H9 (cell line): ENCODE results near the gene EDNRA. TPM values are rescaled to one million over a fixed set of nuclear protein-coding genes. Genes with fewer than 3 reads are reported as not detected.

Experiments used
- DNase-seq: peaks from one replicate; pipeline ENCODE4 v3.0.0-alpha.2; 2017
- H2AFZ ChIP-seq: one replicate; pipeline ENCODE4 v1.6.1; 2013; ENCODE audit warnings: mild to moderate bottlenecking, low read length, control low read depth, moderate library complexity
- H2AK5ac ChIP-seq: 2 replicates; pipeline ENCODE4 v1.6.1; 2013; ENCODE audit warnings: low read length, control low read depth, mixed read lengths; ENCODE audit not compliant: insufficient read length
- H2BK120ac ChIP-seq: one replicate; pipeline ENCODE4 v1.6.1; 2013; ENCODE audit warnings: low read depth, mild to moderate bottlenecking, low read length, control low read depth, inconsistent platforms; ENCODE audit not compliant: poor library complexity, severe bottlenecking
- H2BK12ac ChIP-seq: 2 replicates; pipeline ENCODE4 v1.6.1; 2013; ENCODE audit warnings: low read length, control low read depth, mixed read lengths, low read depth; ENCODE audit not compliant: insufficient read length
- H2BK15ac ChIP-seq: 2 replicates; pipeline ENCODE4 v1.6.1; 2013; ENCODE audit warnings: low read depth, low read length, control low read depth
- H2BK20ac ChIP-seq: one replicate; pipeline ENCODE4 v1.6.1; 2013; ENCODE audit warnings: low read depth, mild to moderate bottlenecking, low read length, control low read depth, inconsistent platforms; ENCODE audit not compliant: poor library complexity, severe bottlenecking
- H2BK5ac ChIP-seq: 2 replicates; pipeline ENCODE4 v1.6.1; 2013; ENCODE audit warnings: low read length, control low read depth, mixed read lengths; ENCODE audit not compliant: insufficient read length
- H3K14ac ChIP-seq: 2 replicates; pipeline ENCODE4 v1.6.1; 2013; ENCODE audit warnings: low read length, control low read depth; ENCODE audit not compliant: insufficient read depth
- H3K18ac ChIP-seq: 2 replicates; pipeline ENCODE4 v1.6.1; 2013; ENCODE audit warnings: low read depth, mild to moderate bottlenecking, mixed read lengths, low read length, control low read depth; ENCODE audit not compliant: insufficient read length
- H3K23ac ChIP-seq: 2 replicates; pipeline ENCODE4 v1.6.1; 2013; ENCODE audit warnings: low read length, control low read depth, mixed read lengths, low read depth; ENCODE audit not compliant: insufficient read length
- H3K23me2 ChIP-seq: 2 replicates; pipeline ENCODE4 v1.6.1; 2013; ENCODE audit warnings: low read depth, mild to moderate bottlenecking, mixed read lengths, low read length, control low read depth; ENCODE audit not compliant: insufficient read length, poor library complexity, severe bottlenecking
- H3K27ac ChIP-seq: 2 replicates; pipeline ENCODE4 v1.5.1; 2013; ENCODE audit warnings: low read length, control low read depth, mixed read lengths, low read depth; ENCODE audit not compliant: insufficient read length
- H3K27me3 ChIP-seq: 2 replicates; pipeline ENCODE4 v1.6.1; 2013; ENCODE audit warnings: low read length, control low read depth, inconsistent platforms; ENCODE audit not compliant: insufficient read depth
- H3K4ac ChIP-seq: 2 replicates; pipeline ENCODE4 v1.6.1; 2013; ENCODE audit warnings: low read depth, mild to moderate bottlenecking, control low read depth, inconsistent platforms, low read length, moderate library complexity
- H3K4me1 ChIP-seq: 2 replicates; pipeline ENCODE4 v1.6.1; 2013; ENCODE audit warnings: low read length, control low read depth, inconsistent platforms; ENCODE audit not compliant: insufficient read depth
- H3K4me2 ChIP-seq: 2 replicates; pipeline ENCODE4 v1.6.1; 2013; ENCODE audit warnings: low read length, control low read depth, mixed read lengths; ENCODE audit not compliant: insufficient read length, insufficient read depth
- H3K56ac ChIP-seq: 2 replicates; pipeline ENCODE4 v1.6.1; 2013; ENCODE audit warnings: low read depth, mild to moderate bottlenecking, mixed read lengths, low read length, control low read depth; ENCODE audit not compliant: insufficient read length
- H3K79me1 ChIP-seq: 2 replicates; pipeline ENCODE4 v1.6.1; 2013; ENCODE audit warnings: low read depth, mild to moderate bottlenecking, moderate library complexity, low read length, control low read depth, inconsistent platforms; ENCODE audit not compliant: insufficient read depth, poor library complexity, severe bottlenecking
- H3K79me2 ChIP-seq: 2 replicates; pipeline ENCODE4 v1.6.1; 2013; ENCODE audit warnings: low read length, control low read depth, inconsistent platforms; ENCODE audit not compliant: insufficient read depth
- H3K9ac ChIP-seq: 2 replicates; pipeline ENCODE4 v1.6.1; 2013; ENCODE audit warnings: low read length, control low read depth, mixed read lengths; ENCODE audit not compliant: insufficient read length; ENCODE audit errors: extremely low read depth
- H3K9me3 ChIP-seq: one replicate; pipeline ENCODE4 v1.6.1; 2013; ENCODE audit warnings: low read depth, low read length, inconsistent platforms; ENCODE audit not compliant: control insufficient read depth
- H3T11ph ChIP-seq: one replicate; pipeline ENCODE4 v1.6.1; 2013; ENCODE audit warnings: mild to moderate bottlenecking, low read length, control low read depth, inconsistent platforms
- H4K20me1 ChIP-seq: one replicate; pipeline ENCODE4 v1.6.1; 2013; ENCODE audit not compliant: control insufficient read depth, insufficient read length, insufficient read depth
- H4K5ac ChIP-seq: 2 replicates; pipeline ENCODE4 v1.6.1; 2013; ENCODE audit warnings: low read depth, mild to moderate bottlenecking, mixed read lengths, low read length, control low read depth; ENCODE audit not compliant: insufficient read length
- H4K8ac ChIP-seq: replicated peaks from 2 replicates; pipeline ENCODE4 v1.6.1; 2013; ENCODE audit warnings: low read length, control low read depth, mixed read lengths, low read depth; ENCODE audit not compliant: insufficient read length
- H4K91ac ChIP-seq: 2 replicates; pipeline ENCODE4 v1.6.1; 2013; ENCODE audit warnings: low read depth, mild to moderate bottlenecking, moderate library complexity, mixed read lengths, low read length, control low read depth; ENCODE audit not compliant: insufficient read length
- H3K27ac Mint-ChIP-seq, 3 experiments: 2 replicates in 2 of 3; 3 replicates in 1 of 3; pipeline ENCODE4 v1.8.0; 2020 to 2021; ENCODE audit warnings: mixed read lengths in 3 of 3, mild to moderate bottlenecking in 1 of 3, moderate library complexity in 1 of 3
- H3K27me3 Mint-ChIP-seq: 2 replicates; pipeline ENCODE4 v1.8.0; 2021; ENCODE audit warnings: low read depth, mild to moderate bottlenecking, moderate library complexity, mixed read lengths
- H3K36me3 Mint-ChIP-seq, 3 experiments: 2 replicates in 2 of 3; 3 replicates in 1 of 3; pipeline ENCODE4 v1.8.0; 2020 to 2021; ENCODE audit warnings: low read depth in 3 of 3, mixed read lengths in 3 of 3; ENCODE audit not compliant: insufficient read depth in 1 of 3
- H3K4me1 Mint-ChIP-seq, 2 experiments: 2 replicates each; pipeline ENCODE4 v1.8.0; 2020; ENCODE audit warnings: mixed read lengths in 2 of 2
- H3K4me3 Mint-ChIP-seq, 2 experiments: 2 replicates in 1 of 2; 3 replicates in 1 of 2; pipeline ENCODE4 v1.8.0; 2020 to 2021; ENCODE audit warnings: mild to moderate bottlenecking in 2 of 2, mixed read lengths in 2 of 2, moderate library complexity in 1 of 2
- H3K9me3 Mint-ChIP-seq, 2 experiments: 2 replicates in 1 of 2; 3 replicates in 1 of 2; pipeline ENCODE4 v1.8.0; 2020; ENCODE audit warnings: mild to moderate bottlenecking in 2 of 2, mixed read lengths in 2 of 2, moderate library complexity in 1 of 2
- CTCF ChIP-seq: fragments of 200-600 bp; sonication (generic); conservative IDR thresholded peaks from 3 replicates; pipeline ENCODE4 v1.8.0; 2021; ENCODE audit warnings: antibody characterized with exemption, mild to moderate bottlenecking
- WGBS: extraction: QIAGEN DNeasy Blood & Tissue Kit; methylation state at CpG from one replicate; pipeline ENCODE4 v1.1.7; 2013; ENCODE audit warnings: missing lambda C conversion rate, low lambda C conversion rate, mixed read lengths; ENCODE audit not compliant: insufficient read length; ENCODE audit errors: extremely low coverage; 5-methylcytosine and 5-hydroxymethylcytosine counted together
- total RNA-seq: library from RNA; stranded (reverse); gene quantifications from 2 replicates; pipeline ENCODE4 v1.2.1, GENCODE V29; 2021

Gene EDNRA
- total RNA-seq, 1 experiment from 2014 or later = 1.6 TPM

- Histone ChIP-seq H3K9me3 (no peaks in the 10 kb centered on the region), H2AK5ac (no peak overlapping the region), H2BK5ac (no peak overlapping the region), H2BK12ac (no peak overlapping the region), H3K23ac (no peak overlapping the region), H3K18ac (no peak overlapping the region), H3K9ac (no peak overlapping the region), H3T11ph (no peak overlapping the region), H3K79me2 (no peaks in the 10 kb centered on the region), H3K4ac (no peak overlapping the region), H2AFZ (no peak overlapping the region), H3K4me2 (no peak overlapping the region), H2BK20ac (no peak overlapping the region), H3K27ac (no peak overlapping the region), H3K27me3 (no peaks in the 10 kb centered on the region), H2BK15ac (no peak overlapping the region), H3K4me1 (peaks cover 2% of the 10 kb centered on the region), H3K14ac (no peak overlapping the region), H4K5ac (no peak overlapping the region), H3K56ac (no peak overlapping the region), H4K91ac (no peak overlapping the region), H4K20me1 (no peaks in the 10 kb centered on the region), H3K79me1 (no peaks in the 10 kb centered on the region), H4K8ac (no peak overlapping the region), H2BK120ac (no peak overlapping the region), H3K23me2 (no peaks in the 10 kb centered on the region)
- Mint-ChIP-seq H3K4me1 (peaks cover 0 to 5% of the 10 kb centered on the region in 2 experiments; a peak in 2 of 4 replicates), H3K4me3 (no peak overlapping the region), H3K27ac (no peak overlapping the region), H3K36me3 (peaks cover 0 to 2% (median 0%) of the 10 kb centered on the region in 3 experiments; a peak in 2 of 7 replicates), H3K27me3 (no peaks in the 10 kb centered on the region; the same call in 1 of the 2 replicates), H3K9me3 (peaks cover 0 to 4% of the 10 kb centered on the region in 2 experiments; a peak in 2 of 5 replicates)
- TF ChIP-seq CTCF = peak; percentile 88
- DNase-seq = peak; percentile 51
- no CpG with 5 or more reads among the region's 12 CpGs for WGBS
Observed at GRCh38 chr4:147590249-147590920, 109.5 kb downstream of the EDNRA start.
